ENCODE measurements around the gene PAK5.

Gene PAK5

GRCh38 chr20:9613871-9614270 lies 225.0 kb downstream of the PAK5 start:
- DNase-seq: no peak

- no peak for DNase-seq
Observed at GRCh38 chr20:9611921-9612320, 227.0 kb downstream of the PAK5 start.

GRCh38 chr20:9610665-9611064 lies 228.2 kb downstream of the PAK5 start:
- DNase-seq: no peak

- peak; percentile 68 for DNase-seq
Observed at GRCh38 chr20:9609887-9610502, 228.9 kb downstream of the PAK5 start.

GRCh38 chr20:9608639-9609340 lies 230.1 kb downstream of the PAK5 start:
- DNase-seq: no peak

GRCh38 chr20:9602847-9603183 lies 236.1 kb downstream of the PAK5 start:
- DNase-seq: no peak

GRCh38 chr20:9600562-9600961 lies 238.3 kb downstream of the PAK5 start:
- DNase-seq: no peak

GRCh38 chr20:9597547-9597946 lies 241.3 kb downstream of the PAK5 start:
- no peak for DNase-seq

- DNase-seq: no peak
Observed at GRCh38 chr20:9595763-9596162, 243.1 kb downstream of the PAK5 start.

- no peak for DNase-seq
Observed at GRCh38 chr20:9594284-9594875, 244.5 kb downstream of the PAK5 start.

- DNase-seq: no peak
Observed at GRCh38 chr20:9592419-9592818, 246.5 kb downstream of the PAK5 start.

- DNase-seq: no peak
Observed at GRCh38 chr20:9591080-9591479, 247.8 kb downstream of the PAK5 start.

- DNase-seq: no peak
Observed at GRCh38 chr20:9590189-9590588, 248.7 kb downstream of the PAK5 start.

GRCh38 chr20:9588706-9589105 lies 250.2 kb downstream of the PAK5 start:
- no peak for DNase-seq

GRCh38 chr20:9583151-9583550 lies 255.7 kb downstream of the PAK5 start:
- no peak for DNase-seq

- DNase-seq: no peak
Observed at GRCh38 chr20:9582137-9582536, 256.7 kb downstream of the PAK5 start.

- DNase-seq: peak; percentile 22
Observed at GRCh38 chr20:9581509-9581908, 257.4 kb downstream of the PAK5 start.

GRCh38 chr20:9578594-9578993 lies 260.3 kb downstream of the PAK5 start:
- no peak for DNase-seq

- DNase-seq: no peak
Observed at GRCh38 chr20:9577397-9577796, 261.5 kb downstream of the PAK5 start.

GRCh38 chr20:9576695-9577094 lies 262.2 kb downstream of the PAK5 start:
- no peak for DNase-seq

GRCh38 chr20:9575836-9576235 lies 263.0 kb downstream of the PAK5 start:
- no peak for DNase-seq

- no peak for DNase-seq
Observed at GRCh38 chr20:9574776-9575175, 264.1 kb downstream of the PAK5 start.

GRCh38 chr20:9574181-9574580 lies 264.7 kb downstream of the PAK5 start:
- DNase-seq: no peak

- DNase-seq: no peak
Observed at GRCh38 chr20:9573335-9574151, 265.3 kb downstream of the PAK5 start.

Measured in NCI-H1105 (cell line).